B cell (primary cell): ENCODE data around the gene RPS18. TPM values are rescaled to one million over a fixed set of nuclear protein-coding genes. Genes with fewer than 3 reads are reported as not detected.

Experiments used
- ATAC-seq: fragments of 200-7000 bp; cut with Tn5 transposase; one replicate; pipeline ENCODE4 v1.10.0; 2021; ENCODE audit warnings: low read depth, mild to moderate bottlenecking, moderate number of reproducible peaks, moderate library complexity
- CTCF ChIA-PET: fragments of 350-600 bp; sonication (Branson Sonifier 250); formaldehyde crosslinking; loops from one replicate; lab custom pipeline; 2021; ENCODE audit warnings: antibody characterized with exemption, inconsistent platforms; lab: Charles Lee
- POLR2A ChIA-PET: fragments of 350-600 bp; sonication (Branson Sonifier 250); formaldehyde crosslinking; loops from one replicate; lab custom pipeline; 2021; ENCODE audit warnings: antibody characterized with exemption; lab: Charles Lee
- DNase-seq: peaks from one replicate; pipeline ENCODE4 v3.0.0; 2013
- H2AFZ ChIP-seq: 2 replicates; pipeline ENCODE4 v1.6.1; 2012; ENCODE audit warnings: mild to moderate bottlenecking, low read depth, low read length; ENCODE audit not compliant: insufficient read depth, poor library complexity, severe bottlenecking
- H3K27ac ChIP-seq, 2 donors: 1 replicate in 1 of 2; 2 replicates in 1 of 2; pipeline ENCODE4 v1.5.1; 2012 to 2013; ENCODE audit warnings: low read length in 2 of 2, mild to moderate bottlenecking in 2 of 2, moderate library complexity in 1 of 2
- H3K27me3 ChIP-seq, 4 experiments: fragments of 200-600 bp in 1 of 4; sonication (generic) in 1 of 4; replicated peaks in 1 of 4; 1 replicate in 2 of 4; 2 replicates in 2 of 4; pipeline versions ENCODE4 v1.6.1 to v1.7.0; 2013 to 2016; ENCODE audit warnings: low read length in 3 of 4, mild to moderate bottlenecking in 2 of 4, mixed read lengths in 1 of 4, moderate library complexity in 1 of 4; ENCODE audit not compliant: insufficient read depth in 4 of 4, control insufficient read depth in 3 of 4; ENCODE audit errors: control extremely low read depth in 1 of 4
- H3K36me3 ChIP-seq, 2 experiments: replicated peaks in 1 of 2; 1 replicate in 1 of 2; 2 replicates in 1 of 2; pipeline versions ENCODE4 v1.6.1 to v1.7.1; 2013; ENCODE audit warnings: low read length in 1 of 2; ENCODE audit not compliant: insufficient read depth in 2 of 2, control insufficient read depth in 1 of 2; ENCODE audit errors: control extremely low read depth in 1 of 2, extremely low read depth in 1 of 2
- H3K4me1 ChIP-seq, 2 donors: fragments of 200-600 bp in 1 of 2; sonication (generic) in 1 of 2; 1 replicate in 1 of 2; 2 replicates in 1 of 2; pipeline versions ENCODE4 v1.5.1 to v1.6.1; 2013 to 2017; ENCODE audit warnings: low read length in 2 of 2; ENCODE audit not compliant: control insufficient read depth in 2 of 2, insufficient read depth in 2 of 2
- H3K4me2 ChIP-seq: replicated peaks from 2 replicates; pipeline ENCODE3; 2012; ENCODE audit warnings: mild to moderate bottlenecking, low read depth, low read length; ENCODE audit not compliant: poor library complexity, severe bottlenecking
- H3K4me3 ChIP-seq, 5 experiments: fragments of 200-600 bp in 1 of 5; sonication (generic) in 1 of 5; 1 replicate in 3 of 5; 2 replicates in 2 of 5; pipeline versions ENCODE4 v1.5.1 to v1.7.0; 2011 to 2016; ENCODE audit warnings: low read length in 4 of 5, mild to moderate bottlenecking in 4 of 5, low read depth in 2 of 5, control low read depth in 1 of 5, moderate library complexity in 1 of 5; ENCODE audit not compliant: insufficient read depth in 1 of 5; ENCODE audit errors: control extremely low read depth in 1 of 5, extremely low read depth in 1 of 5
- H3K79me2 ChIP-seq: fragments of 200-600 bp; sonication (generic); one replicate; pipeline ENCODE4 v1.6.0; 2016; ENCODE audit warnings: low read length; ENCODE audit not compliant: control insufficient read depth, insufficient read depth
- H3K9ac ChIP-seq: fragments of 200-600 bp; sonication (generic); 2 replicates; pipeline ENCODE4 v1.6.1; 2017; ENCODE audit warnings: mild to moderate bottlenecking, low read length, moderate library complexity
- H3K9me3 ChIP-seq, 3 donors: one replicate each; pipeline versions ENCODE4 v1.6.1 to v1.7.1; 2013; ENCODE audit warnings: low read length in 2 of 3; ENCODE audit not compliant: control insufficient read depth in 2 of 3, insufficient read depth in 1 of 3; ENCODE audit errors: control extremely low read depth in 1 of 3
- H4K20me1 ChIP-seq: 2 replicates; pipeline ENCODE4 v1.6.0; 2012; ENCODE audit warnings: mild to moderate bottlenecking, low read length; ENCODE audit not compliant: insufficient read depth, control insufficient read depth, poor library complexity, severe bottlenecking
- H3K27ac Mint-ChIP-seq: one replicate; pipeline ENCODE4 v1.8.0; 2021; ENCODE audit warnings: mixed read lengths
- H3K27me3 Mint-ChIP-seq: one replicate; pipeline ENCODE4 v1.8.0; 2021; ENCODE audit warnings: mixed read lengths
- H3K4me1 Mint-ChIP-seq: one replicate; pipeline ENCODE4 v1.8.0; 2021; ENCODE audit warnings: mixed read lengths
- H3K4me3 Mint-ChIP-seq: one replicate; pipeline ENCODE4 v1.8.0; 2021; ENCODE audit warnings: mixed read lengths
- H3K9me3 Mint-ChIP-seq: one replicate; pipeline ENCODE4 v1.8.0; 2022; ENCODE audit warnings: mixed read lengths; ENCODE audit not compliant: insufficient read depth
- EZH2 ChIP-seq: IDR thresholded peaks from 2 replicates; pipeline ENCODE4 v1.6.1; 2012; ENCODE audit warnings: borderline replicate concordance, low read depth, mild to moderate bottlenecking, moderate library complexity, low read length; ENCODE audit not compliant: insufficient read depth, poor library complexity, severe bottlenecking
- WGBS: methylation state at CpG from one replicate; pipeline ENCODE4 v1.1.5; 2013; ENCODE audit warnings: missing lambda C conversion rate; ENCODE audit not compliant: insufficient coverage; 5-methylcytosine and 5-hydroxymethylcytosine counted together
- intact Hi-C: fragments of 100-400 bp; cut with micrococcal nuclease; formaldehyde crosslinking; loops from one replicate; pipeline ENCODE4 v1.10.0; 2022
- polyA plus RNA-seq: library from polyadenylated mRNA; depleted of rRNA; stranded (reverse); fragments of >200 nt; gene quantifications from 2 replicates; pipeline ENCODE4 v1.2.3, GENCODE V29; 2012
- total RNA-seq, 2 donors: library from RNA; stranded (reverse); fragments of 120-200 nt in 1 of 2; gene quantifications; 1 replicate in 1 of 2; 2 replicates in 1 of 2; pipeline versions ENCODE4 v1.2.3 to v1.2.4, GENCODE V29; 2013 to 2022
- TF ChIP-seq, protein P1 (sequence below): fragments of 200-600 bp; IDR thresholded peaks from one replicate; pipeline ENCODE4 v1.8.0; 2022; ENCODE audit warnings: antibody characterized with exemption, mild to moderate bottlenecking

RPS18 gene
- total and polyA plus RNA-seq, 2 donors (not counting 1 experiment from before 2014, with no cell fraction given) = 3,830 to 5,829 TPM

DNA sequence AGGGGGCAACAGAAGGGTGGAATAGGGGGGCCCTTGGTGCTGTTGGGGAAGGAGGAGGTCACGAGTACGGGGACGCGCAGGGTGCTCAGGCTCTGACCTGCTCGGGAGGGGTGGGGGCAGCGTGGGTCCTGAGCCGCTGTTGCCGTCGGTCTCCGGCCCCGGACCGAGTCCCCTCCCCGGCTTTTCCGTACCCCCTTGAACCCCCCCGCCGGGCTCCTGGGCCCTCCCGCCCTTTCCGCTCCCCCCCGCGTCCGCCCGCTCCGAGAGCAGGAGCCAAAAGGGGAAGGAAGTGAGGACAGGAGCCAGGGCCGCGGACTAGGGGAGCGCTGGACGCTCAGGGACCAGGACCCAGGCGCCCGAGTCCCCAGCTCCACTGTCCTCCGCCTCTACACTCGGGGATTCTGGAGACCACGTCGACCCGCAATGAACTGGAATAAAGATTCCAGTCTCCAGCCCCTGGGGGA, 26.9 kb downstream of the RPS18 start, which contains the start of gene RGL2:
RGL2 (minus strand) TSS at position 170 of the 464 bp plus-strand sequence. CDS start 332 bp downstream, outside the sequence.
- H4K20me1 ChIP-seq = peaks cover 23% of the 10 kb centered on the region
- peak within 1 kb of the TSS; percentile 86 to 91 for H3K27ac ChIP-seq
- H3K27me3 ChIP-seq = no peaks in the 10 kb centered on the region
- peaks cover 15% of the 10 kb centered on the region for H3K79me2 ChIP-seq
- Mint-ChIP-seq H3K27ac (peak within 1 kb of the TSS; percentile 99), H3K27me3 (no peaks in the 10 kb centered on the region), H3K4me1 (peaks cover 36% of the 10 kb centered on the region), H3K4me3 (peak within 1 kb of the TSS; percentile 99), H3K9me3 (no peaks in the 10 kb centered on the region)
- TF ChIP-seq EZH2 = no peak
- TF ChIP-seq, protein P1, sequence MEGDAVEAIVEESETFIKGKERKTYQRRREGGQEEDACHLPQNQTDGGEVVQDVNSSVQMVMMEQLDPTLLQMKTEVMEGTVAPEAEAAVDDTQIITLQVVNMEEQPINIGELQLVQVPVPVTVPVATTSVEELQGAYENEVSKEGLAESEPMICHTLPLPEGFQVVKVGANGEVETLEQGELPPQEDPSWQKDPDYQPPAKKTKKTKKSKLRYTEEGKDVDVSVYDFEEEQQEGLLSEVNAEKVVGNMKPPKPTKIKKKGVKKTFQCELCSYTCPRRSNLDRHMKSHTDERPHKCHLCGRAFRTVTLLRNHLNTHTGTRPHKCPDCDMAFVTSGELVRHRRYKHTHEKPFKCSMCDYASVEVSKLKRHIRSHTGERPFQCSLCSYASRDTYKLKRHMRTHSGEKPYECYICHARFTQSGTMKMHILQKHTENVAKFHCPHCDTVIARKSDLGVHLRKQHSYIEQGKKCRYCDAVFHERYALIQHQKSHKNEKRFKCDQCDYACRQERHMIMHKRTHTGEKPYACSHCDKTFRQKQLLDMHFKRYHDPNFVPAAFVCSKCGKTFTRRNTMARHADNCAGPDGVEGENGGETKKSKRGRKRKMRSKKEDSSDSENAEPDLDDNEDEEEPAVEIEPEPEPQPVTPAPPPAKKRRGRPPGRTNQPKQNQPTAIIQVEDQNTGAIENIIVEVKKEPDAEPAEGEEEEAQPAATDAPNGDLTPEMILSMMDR = no peak
- H3K9me3 ChIP-seq = no peaks in the 10 kb centered on the region
- H3K4me1 ChIP-seq = peaks cover 12 to 21% of the 10 kb centered on the region in 2 donors
- H3K4me3 ChIP-seq = peak within 1 kb of the TSS; percentile 71 to 96 (median 79)
- peak within 1 kb of the TSS; percentile 65 for H2AFZ ChIP-seq
- POLR2A ChIA-PET = interaction anchor here (0.6 to 3.3 kb wide), 13 partner anchors 9 to 1436 kb away, joined by 3 to 22 read pairs (median 8); partner anchors contain the start of genes B3GALT4, NEU1, PFDN6 and RPS18
- peak within 1 kb of the TSS; percentile 93 for H3K4me2 ChIP-seq
- CTCF ChIA-PET = interaction anchor here (1.1 to 5.0 kb wide), 12 partner anchors 9 to 300 kb away, joined by 3 to 54 read pairs (median 5); partner anchors contain the start of genes B3GALT4, PFDN6, TAPBP and WDR46
- intact Hi-C loops = loop anchor here (1.0 to 2.0 kb wide), 10 partner anchors 10 to 112 kb away; partner anchors contain the start of genes B3GALT4, KIFC1, PFDN6 and PHF1
- ATAC-seq (peak; percentile 58), DNase-seq (no peak)
- H3K36me3 ChIP-seq = peaks cover 2 to 53% of the 10 kb centered on the region in 2 experiments
- H3K9ac ChIP-seq = peak within 1 kb of the TSS; percentile 84
- under 1% methylated on average over 26 of the region's 34 CpGs for WGBS
